GM13977 (cell line): Measurements from ENCODE around the gene BCL11B.

Experiments used
- DNase-seq: peaks from one replicate; pipeline ENCODE4 v3.0.0; 2012; ENCODE audit warnings: low spot score
- CTCF ChIP-seq: IDR thresholded peaks from 2 replicates; pipeline ENCODE4 v1.5.1; 2012; ENCODE audit warnings: mild to moderate bottlenecking, control low read depth; ENCODE audit not compliant: insufficient read depth; ENCODE audit errors: extremely low read depth, missing control alignments
- in situ Hi-C: fragments of 300-500 bp; cut with MboI; formaldehyde crosslinking; loops from one replicate; pipeline ENCODE4 v1.12.0; 2022; ENCODE audit warnings: low sequenced_read_pairs, low pct_unique_long_range_greater_than_20kb, mixed read lengths, inconsistent platforms; ENCODE audit not compliant: unreplicated experiment

The BCL11B gene

GRCh38 chr14:99317231-99318090 is 45.5 kb upstream of the BCL11B start:
- in situ Hi-C loops = no loop called here
- DNase-seq = no peak
- TF ChIP-seq CTCF = no peak

- in situ Hi-C loops = no loop called here
- TF ChIP-seq CTCF = no peak
- DNase-seq = peak; percentile 7
Measured at GRCh38 chr14:99316281-99317163, 44.5 kb upstream of the BCL11B start.

- in situ Hi-C loops = no loop called here
- TF ChIP-seq CTCF = no peak
- DNase-seq = no peak
Measured at GRCh38 chr14:99315197-99315596, 43.2 kb upstream of the BCL11B start.

GRCh38 chr14:99314623-99315022 is 42.6 kb upstream of the BCL11B start:
- no peak for TF ChIP-seq CTCF
- in situ Hi-C loops = no loop called here
- no peak for DNase-seq

- TF ChIP-seq CTCF = no peak
- in situ Hi-C loops = no loop called here
- DNase-seq = no peak
Measured at GRCh38 chr14:99313234-99313633, 41.2 kb upstream of the BCL11B start.

GRCh38 chr14:99312106-99312505 is 40.1 kb upstream of the BCL11B start:
- TF ChIP-seq CTCF = no peak
- DNase-seq = no peak
- in situ Hi-C loops = no loop called here
